Uterus (tissue), 4 donors: ENCODE results near the gene KLK8. TPM values are rescaled to one million over a fixed set of nuclear protein-coding genes. Genes with fewer than 3 reads are reported as not detected.

Source experiments
- DNase-seq, 2 donors: peaks; one replicate each; pipeline ENCODE4 v3.0.0-alpha.2; 2019 to 2020
- H3K27ac ChIP-seq, 2 donors: fragments of 200-600 bp; sonication (generic); 1 replicate in 1 of 2; 2 replicates in 1 of 2; pipeline ENCODE4 v1.5.1; 2016 to 2018
- H3K27me3 ChIP-seq, 2 donors: fragments of 200-600 bp; sonication (generic); one replicate each; pipeline ENCODE4 v1.5.1; 2018 to 2019; ENCODE audit warnings: control low read depth in 1 of 2
- H3K36me3 ChIP-seq, 2 donors: fragments of 200-600 bp; sonication (generic); one replicate each; pipeline ENCODE4 v1.5.1; 2019; ENCODE audit warnings: control low read depth in 1 of 2
- H3K4me1 ChIP-seq, 2 donors: fragments of 200-600 bp; sonication (generic); one replicate each; pipeline ENCODE4 v1.5.1; 2018 to 2019; ENCODE audit warnings: control low read depth in 1 of 2
- H3K4me3 ChIP-seq, 2 donors: fragments of 200-600 bp; sonication (generic); 1 replicate in 1 of 2; 2 replicates in 1 of 2; pipeline ENCODE4 v1.5.1; 2018 to 2019; ENCODE audit warnings: mild to moderate bottlenecking in 1 of 2
- H3K9me3 ChIP-seq, 2 donors: fragments of 200-600 bp; sonication (generic); one replicate each; pipeline ENCODE4 v1.5.1; 2019; ENCODE audit warnings: control low read depth in 1 of 2
- CTCF ChIP-seq, 4 experiments: fragments of 200-600 bp in 2 of 4; fragments of 450-650 bp in 2 of 4; sonication (generic) in 2 of 4; IDR thresholded peaks; one replicate each; pipeline ENCODE4 v1.5.1; 2016 to 2019; ENCODE audit warnings: antibody characterized with exemption in 4 of 4, mild to moderate bottlenecking in 2 of 4, moderate library complexity in 1 of 4
- POLR2A ChIP-seq, 2 donors: fragments of 450-650 bp; IDR thresholded peaks; one replicate each; pipeline ENCODE4 v1.6.1; 2016; ENCODE audit warnings: antibody characterized with exemption in 2 of 2, mild to moderate bottlenecking in 1 of 2, moderate library complexity in 1 of 2
- intact Hi-C: fragments of 100-400 bp; cut with DNase I; formaldehyde crosslinking; loops from one replicate; pipeline ENCODE4 v1.15.1; 2023; ENCODE audit warnings: low total_unique reads
- total RNA-seq, 4 donors: library from RNA; depleted of rRNA in 3 of 4; stranded (reverse); fragments of >200 nt in 3 of 4; gene quantifications; one replicate each; pipeline versions ENCODE4 v1.1.0 to v1.2.4, GENCODE V29; 2014 to 2023
- donor health status: DM: yes; HTN: yes; CAD: no.

The KLK8 gene
- total RNA-seq, 4 donors from 2014 or later: 4.8 TPM; not detected in 3

GRCh38 chr19:51006406-51006805 lies 5.0 kb upstream of the KLK8 start:
- DNase-seq: no peak
- peaks cover 0 to 7% of the 10 kb centered on the region in 2 donors for H3K27me3 ChIP-seq
- H3K4me1 ChIP-seq: no peaks in the 10 kb centered on the region
- H3K36me3 ChIP-seq: no peaks in the 10 kb centered on the region
- intact Hi-C loops: no loop called here
- no peak overlapping the region for H3K4me3 ChIP-seq
- TF ChIP-seq POLR2A (IDR thresholded peaks at IDR 0.05) (no peak), CTCF (IDR thresholded peaks at IDR 0.05) (no peak)
- no peak overlapping the region for H3K27ac ChIP-seq
- H3K9me3 ChIP-seq: no peaks in the 10 kb centered on the region

GRCh38 chr19:51005248-51005647 lies 3.8 kb upstream of the KLK8 start:
- intact Hi-C loops: no loop called here
- H3K27ac ChIP-seq: no peak overlapping the region
- H3K4me3 ChIP-seq: no peak overlapping the region
- TF ChIP-seq POLR2A (IDR thresholded peaks at IDR 0.05) (no peak), CTCF (IDR thresholded peaks at IDR 0.05) (no peak)
- H3K9me3 ChIP-seq: no peaks in the 10 kb centered on the region
- H3K4me1 ChIP-seq: no peaks in the 10 kb centered on the region
- no peaks in the 10 kb centered on the region for H3K36me3 ChIP-seq
- DNase-seq: no peak
- H3K27me3 ChIP-seq: peaks cover 0 to 12% of the 10 kb centered on the region in 2 donors

- Histone ChIP-seq H3K27me3 (peaks cover 0 to 12% of the 10 kb centered on the region in 2 donors), H3K9me3 (no peaks in the 10 kb centered on the region), H3K36me3 (no peaks in the 10 kb centered on the region), H3K4me1 (no peaks in the 10 kb centered on the region), H3K27ac (no peak overlapping the region), H3K4me3 (no peak overlapping the region)
- TF ChIP-seq POLR2A (IDR thresholded peaks at IDR 0.05) (no peak), CTCF (IDR thresholded peaks at IDR 0.05) (no peak)
- intact Hi-C loops: no loop called here
- DNase-seq: no peak
These were observed 1.9 kb upstream of the KLK8 start for GRCh38 chr19:51003316-51003715.

GRCh38 chr19:51002542-51003311 lies 1.3 kb upstream of the KLK8 start:
- TF ChIP-seq CTCF (IDR thresholded peaks at IDR 0.05) (no peak), POLR2A (IDR thresholded peaks at IDR 0.05) (peak in 1 of 2 donors; percentile 19)
- H3K27ac ChIP-seq: no peak overlapping the region
- DNase-seq: no peak
- H3K36me3 ChIP-seq: no peaks in the 10 kb centered on the region
- peaks cover 0 to 12% of the 10 kb centered on the region in 2 donors for H3K27me3 ChIP-seq
- no peak overlapping the region for H3K4me3 ChIP-seq
- no peaks in the 10 kb centered on the region for H3K9me3 ChIP-seq
- no peaks in the 10 kb centered on the region for H3K4me1 ChIP-seq
- intact Hi-C loops: no loop called here

- intact Hi-C loops: no loop called here
- Histone ChIP-seq H3K9me3 (no peaks in the 10 kb centered on the region), H3K4me3 (no peak overlapping the region), H3K36me3 (no peaks in the 10 kb centered on the region), H3K4me1 (no peaks in the 10 kb centered on the region), H3K27ac (no peak overlapping the region), H3K27me3 (peaks cover 0 to 12% of the 10 kb centered on the region in 2 donors)
- no peak for DNase-seq
- TF ChIP-seq POLR2A (IDR thresholded peaks at IDR 0.05) (no peak), CTCF (IDR thresholded peaks at IDR 0.05) (no peak)
These were observed 707 bp upstream of the KLK8 start for GRCh38 chr19:51002089-51002532.
